ENCODE measurements around the gene VWA1.
"Not testable (repeated sequence)": the region's sequence is repeated elsewhere in the genome, so short reads cannot be mapped to it uniquely, and the experiment has no call there.

VWA1 gene

DNA sequence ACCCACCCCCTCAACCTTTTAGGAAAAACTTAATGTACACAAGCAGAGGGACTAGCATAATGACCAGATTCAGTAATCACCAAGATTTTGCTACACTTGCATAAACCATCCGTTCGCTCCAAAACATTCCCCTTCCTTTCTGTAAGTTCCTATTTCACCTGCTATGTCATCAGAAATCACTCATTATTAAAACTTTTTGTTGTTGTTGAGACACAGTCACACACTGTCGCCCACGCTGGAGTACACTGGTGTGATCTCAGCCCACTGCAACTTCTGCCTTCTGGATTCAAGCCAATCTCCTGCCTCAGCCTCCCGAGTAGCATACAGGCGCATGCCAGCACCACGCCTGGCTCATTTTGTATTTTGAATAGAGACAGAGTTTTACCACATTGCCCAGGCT lies 31.8 kb upstream of the VWA1 start:
- DNase-seq: no peak

DNA sequence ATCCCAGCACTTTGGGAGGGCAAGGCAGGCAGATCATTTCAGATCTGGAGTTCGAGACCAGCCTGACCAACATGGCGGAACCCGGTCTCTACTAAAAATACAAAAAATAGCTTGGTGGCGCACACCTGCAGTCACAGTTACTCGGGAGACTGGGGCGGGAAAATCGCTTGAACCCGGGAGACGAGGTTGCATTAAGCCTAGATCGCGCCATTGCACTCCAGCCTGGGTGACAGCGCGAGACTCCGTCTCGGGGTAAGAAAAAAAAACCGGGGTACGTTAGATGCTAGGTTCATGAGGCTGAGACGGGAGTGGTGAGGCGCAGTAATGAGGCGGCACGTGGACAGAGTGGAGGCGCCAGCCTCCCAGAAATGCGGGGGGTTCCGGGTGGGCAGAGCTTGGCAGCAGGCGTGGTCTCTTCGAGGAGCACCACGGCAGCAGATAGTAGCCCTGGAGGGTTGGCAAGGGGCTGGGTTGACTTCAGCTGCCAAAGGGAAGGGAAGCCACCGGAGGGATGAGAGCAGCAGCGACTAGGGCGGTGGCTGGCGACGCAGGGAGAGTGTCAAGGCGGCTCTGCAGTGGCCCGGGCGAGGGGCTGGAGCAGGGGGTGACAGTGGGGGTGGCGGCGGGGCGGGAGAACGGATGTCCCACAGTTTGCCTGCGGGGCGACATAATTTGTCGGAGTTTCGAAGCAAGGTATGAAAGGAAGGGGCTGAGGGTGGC lies 29.2 kb upstream of the VWA1 start:
- DNase-seq: no peak

DNA sequence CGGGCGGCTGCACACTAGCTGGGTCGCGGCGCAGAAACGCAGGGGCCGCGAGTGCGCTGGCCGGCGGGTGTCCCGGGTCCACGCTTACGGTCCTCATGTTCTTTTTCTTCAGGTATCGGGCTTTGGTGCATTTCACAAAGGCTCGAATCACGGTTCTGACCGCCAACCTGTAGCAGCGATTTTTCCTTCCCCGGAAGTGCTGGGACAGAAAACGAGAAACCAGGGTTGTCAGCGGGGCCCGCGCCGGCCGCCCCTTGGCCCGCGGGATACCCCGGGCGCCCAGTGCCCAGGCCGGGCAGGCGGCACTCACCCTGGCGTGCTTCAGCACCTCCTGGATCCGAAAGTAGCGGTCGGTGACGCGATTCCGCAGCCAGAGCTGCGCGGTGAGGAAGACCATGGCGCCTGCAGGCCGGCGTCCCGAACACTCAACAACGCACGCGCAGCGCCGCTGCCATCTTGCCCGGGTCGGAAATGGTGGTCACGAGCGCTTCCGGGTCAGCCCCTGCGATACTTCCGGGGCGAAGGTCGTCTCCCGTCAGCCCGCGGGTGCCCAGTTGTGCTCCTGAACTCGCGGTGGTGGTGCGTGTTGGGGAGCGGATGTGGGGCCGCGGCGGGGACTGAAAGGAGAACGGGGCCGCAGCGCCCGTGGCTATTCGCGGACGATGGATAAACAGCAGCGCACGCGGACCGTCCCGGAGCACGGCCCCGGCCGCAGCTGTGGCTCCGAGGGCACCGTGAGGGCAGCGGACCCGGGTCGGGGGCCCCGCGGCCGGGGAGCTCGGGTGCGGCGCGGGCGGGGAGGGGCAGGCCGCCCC lies 28.5 kb upstream of the VWA1 start, which contains the start of gene MRPL20:
Gene MRPL20, minus strand, starts transcription at position 473 of the 815 bp plus-strand sequence. Its CDS starts 76 bp downstream, at position 397.
- peak; percentile 85 to 91 for DNase-seq

DNA sequence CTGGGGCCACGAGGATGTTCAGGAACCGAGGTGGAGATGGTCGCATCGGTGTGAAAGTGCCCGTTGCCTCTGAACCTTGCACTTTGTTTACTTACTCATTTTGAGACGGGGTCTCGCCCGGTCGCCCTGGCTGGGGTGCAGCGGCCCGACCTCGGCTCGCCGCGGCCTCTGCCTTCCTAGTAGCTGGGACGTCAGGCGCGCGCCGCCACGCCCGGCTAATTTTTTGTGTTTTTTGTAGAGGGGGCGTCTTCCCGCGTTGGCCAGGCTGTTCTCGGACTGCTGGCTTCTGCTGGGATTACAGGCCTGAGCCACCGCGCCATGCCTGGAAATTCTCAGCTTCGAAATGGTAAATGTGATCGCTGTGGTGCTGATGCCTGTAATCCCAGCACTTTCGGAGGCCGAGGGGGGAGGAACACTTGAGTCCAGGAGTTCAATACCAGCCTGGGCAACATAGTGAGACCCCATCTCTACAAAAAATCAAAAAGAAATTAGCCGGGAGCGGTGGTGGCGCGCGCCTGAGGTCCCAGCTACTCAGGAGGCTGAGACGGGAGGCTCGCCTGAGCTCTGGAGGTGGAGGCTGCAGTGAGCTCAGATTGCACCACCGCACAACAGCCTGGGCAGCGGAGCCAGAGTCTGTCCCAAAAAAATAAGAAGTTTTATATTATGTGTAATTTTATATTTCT lies 27.7 kb upstream of the VWA1 start:
- DNase-seq: no peak

DNA sequence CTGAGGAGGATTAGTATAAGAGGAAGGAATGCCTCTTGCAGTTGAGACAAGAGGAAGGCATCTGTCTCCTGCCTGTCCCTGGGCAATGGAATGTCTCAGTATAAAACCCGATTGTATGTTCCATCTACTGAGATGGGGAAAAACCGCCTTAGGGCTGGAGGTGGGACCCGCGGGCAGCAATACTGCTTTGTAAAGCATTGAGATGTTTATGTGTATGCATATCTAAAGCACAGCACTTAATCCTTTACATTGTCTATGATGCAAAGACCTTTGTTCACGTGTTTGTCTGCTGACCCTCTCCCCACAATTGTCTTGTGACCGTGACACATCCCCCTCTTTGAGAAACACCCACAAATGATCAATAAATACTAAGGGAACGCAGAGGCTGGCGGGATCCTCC lies 25.3 kb upstream of the VWA1 start:
- not testable (repeated sequence) for DNase-seq

DNA sequence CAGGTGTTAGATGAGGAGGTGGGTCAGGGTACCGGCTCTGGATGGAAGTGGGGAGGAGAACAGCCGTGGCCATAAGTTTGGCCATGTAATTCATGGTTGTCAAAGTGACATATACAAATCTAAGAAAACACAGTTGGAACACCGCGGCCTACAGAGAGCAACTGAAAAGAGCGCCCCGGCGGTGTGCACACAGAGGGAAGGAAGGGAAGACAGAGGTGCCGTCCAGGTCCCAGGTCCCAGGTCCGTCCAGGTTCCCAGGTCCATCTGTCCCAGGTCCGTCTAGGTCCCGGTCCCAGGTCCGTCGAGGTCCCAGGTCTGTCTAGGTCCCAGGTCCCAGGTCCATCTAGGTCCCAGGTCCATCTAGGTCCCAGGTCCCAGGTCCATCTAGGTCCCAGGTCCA lies 23.9 kb upstream of the VWA1 start:
- DNase-seq: no peak

DNA sequence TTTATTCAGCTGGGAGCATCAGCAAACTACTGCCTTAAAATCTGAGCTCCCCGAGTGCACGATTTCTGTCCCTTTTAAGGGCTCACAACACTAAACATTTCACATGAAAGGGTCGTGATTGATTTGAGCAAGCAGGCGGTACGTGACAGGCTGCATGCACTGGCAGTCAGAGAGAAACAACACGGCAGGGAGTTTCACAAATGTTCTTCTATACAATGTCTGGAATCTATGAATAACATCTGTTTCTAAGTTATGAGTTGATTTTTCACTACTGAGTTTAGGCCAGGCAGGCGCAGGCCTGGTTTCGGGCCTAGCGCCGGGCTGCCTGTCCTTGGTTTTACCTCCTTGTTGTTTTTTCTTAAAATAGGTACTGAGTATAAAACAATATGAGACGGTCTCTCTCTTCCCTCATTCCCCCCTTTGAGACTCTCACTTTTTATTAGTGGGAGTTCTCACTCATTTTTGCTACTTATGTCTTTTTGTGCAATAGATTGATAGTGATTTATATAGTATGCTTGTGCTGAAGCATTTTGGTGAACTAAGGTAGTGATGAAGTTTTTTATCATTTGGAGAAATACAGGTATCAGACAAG lies 23.1 kb upstream of the VWA1 start:
- DNase-seq: not testable (repeated sequence)

DNA sequence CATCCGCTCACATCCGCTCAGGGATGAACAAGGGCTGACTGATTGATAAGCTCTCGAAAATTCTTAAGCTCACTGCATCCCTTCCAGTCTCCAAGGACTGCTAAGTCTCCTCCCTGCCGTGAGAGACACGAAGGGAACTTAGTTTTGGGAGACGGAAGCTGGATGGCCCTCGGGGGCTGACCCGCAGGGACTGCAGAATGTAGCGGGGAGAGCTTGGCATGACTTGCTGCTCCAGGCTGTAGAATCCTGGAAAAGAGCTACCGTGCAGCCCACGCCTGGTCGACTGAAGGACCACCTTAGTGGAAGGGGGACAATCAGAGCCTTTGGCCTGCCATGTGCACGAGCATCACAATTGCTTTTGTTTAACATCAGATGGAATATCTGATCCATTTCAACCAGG lies 19.7 kb upstream of the VWA1 start:
- no peak for DNase-seq

DNA sequence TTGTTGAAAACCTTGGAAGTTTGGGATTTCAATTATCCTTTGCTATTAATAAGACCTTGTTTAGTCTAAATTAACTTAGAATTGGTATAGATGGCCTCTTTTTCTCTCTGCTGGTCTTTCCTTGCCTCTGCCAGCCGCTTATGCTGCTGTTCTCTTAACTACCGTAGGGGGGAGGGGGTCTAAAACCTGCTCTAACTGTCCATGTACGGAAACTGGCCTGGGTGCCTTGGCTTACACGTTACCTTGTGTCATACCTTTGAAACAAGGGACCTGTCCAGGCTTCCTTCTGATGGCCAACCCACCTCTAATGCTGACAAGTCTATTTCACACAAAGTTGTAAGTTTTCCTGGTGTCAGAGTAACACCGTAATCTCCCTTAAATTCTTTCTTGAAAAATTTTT lies 18.1 kb upstream of the VWA1 start:
- not testable (repeated sequence) for DNase-seq

DNA sequence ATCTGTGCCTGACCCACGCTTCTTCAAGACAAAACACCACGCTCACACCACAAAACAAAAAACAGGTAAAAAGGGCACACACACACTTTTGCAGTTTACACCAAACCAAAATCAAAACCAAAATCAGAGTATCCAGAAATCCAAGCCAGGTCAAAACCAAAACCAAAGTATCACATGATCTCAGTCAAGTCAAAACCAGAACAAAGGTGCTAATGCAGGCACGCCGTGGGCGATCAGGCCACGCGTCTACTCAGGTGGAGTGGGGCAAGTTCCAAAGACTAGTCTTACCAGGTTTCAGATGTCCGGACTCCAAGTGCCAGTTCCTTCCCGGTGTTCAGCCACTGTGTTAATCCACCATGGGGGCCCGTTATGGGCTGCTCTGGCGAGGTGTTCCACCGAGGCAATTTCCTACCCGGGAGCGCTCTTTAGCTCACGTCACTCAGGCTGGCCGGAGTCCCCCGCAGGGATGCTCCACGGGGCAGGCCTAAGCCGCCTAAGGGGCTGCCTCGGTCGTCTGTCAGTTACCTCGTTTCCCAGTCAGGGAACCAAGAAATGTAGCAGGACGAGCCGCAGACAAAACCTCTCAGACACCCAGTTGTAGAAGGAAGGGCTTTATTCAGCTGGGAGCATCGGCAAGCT lies 17.5 kb upstream of the VWA1 start:
- DNase-seq: not testable (repeated sequence)

DNA sequence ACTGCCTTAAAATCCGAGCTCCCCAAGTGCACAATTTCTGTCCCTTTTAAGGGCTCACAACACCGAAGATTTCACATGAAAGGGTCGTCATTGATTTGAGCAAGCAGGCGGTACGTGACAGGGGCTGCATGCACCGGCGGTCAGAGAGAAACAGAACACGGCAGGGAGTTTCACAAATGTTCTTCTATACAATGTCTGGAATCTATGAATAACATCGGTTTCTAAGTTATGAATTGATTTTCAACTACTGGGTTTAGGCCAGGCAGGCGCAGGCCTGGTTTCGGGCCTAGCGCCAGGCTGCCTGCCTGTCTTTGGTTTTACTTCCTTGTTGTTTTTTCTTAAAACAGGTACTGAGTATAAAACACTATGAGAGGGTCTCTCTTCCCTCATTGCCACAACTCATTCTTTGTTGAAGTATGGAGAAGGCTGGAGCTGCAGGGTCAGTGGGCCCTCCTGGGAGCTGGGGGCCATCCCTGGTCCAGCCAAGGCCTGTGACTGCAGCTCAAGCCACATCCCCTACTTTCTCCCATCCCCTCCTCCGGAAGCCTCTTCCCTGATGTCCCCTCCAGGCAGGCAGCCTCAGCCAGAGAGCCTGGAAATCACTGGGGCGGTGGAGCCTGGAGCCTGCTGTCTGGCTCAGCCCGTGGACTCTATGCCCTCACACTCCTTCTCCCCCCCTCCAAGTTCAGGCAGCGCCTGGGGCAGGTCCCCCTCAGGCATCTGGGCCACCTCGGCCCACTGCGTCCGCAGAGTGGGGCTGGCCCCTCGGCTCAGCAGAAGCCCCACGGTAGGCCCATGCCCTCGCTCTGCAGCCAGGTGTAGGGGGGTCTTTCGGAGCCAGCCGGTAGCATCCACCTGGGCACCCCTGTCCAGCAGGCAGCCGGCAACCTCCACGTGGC lies 16.8 kb upstream of the VWA1 start:
- no peak for DNase-seq

DNA sequence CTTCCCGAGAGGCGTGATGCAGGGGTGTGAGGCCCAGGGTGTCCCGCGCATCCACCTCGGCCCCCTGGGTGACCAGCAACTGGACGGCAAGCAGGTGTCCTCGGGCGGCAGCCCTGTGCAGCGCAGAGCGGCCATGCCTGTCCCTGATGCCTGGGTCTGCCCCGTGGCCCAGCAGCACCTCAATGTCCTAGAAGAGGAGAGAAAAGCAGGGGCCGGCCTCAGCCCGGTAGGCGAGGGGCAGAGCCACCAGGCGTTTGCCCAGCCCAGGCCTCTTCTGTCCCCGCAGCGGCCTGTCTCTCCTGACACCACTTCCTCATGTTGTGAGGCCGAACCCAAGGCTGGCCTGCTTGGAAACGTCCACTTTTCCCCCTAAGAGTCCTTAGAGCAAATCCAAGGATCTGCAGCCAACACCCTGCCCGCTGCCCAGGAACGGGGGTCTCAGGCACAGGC lies 16.1 kb upstream of the VWA1 start:
- DNase-seq: no peak

DNA sequence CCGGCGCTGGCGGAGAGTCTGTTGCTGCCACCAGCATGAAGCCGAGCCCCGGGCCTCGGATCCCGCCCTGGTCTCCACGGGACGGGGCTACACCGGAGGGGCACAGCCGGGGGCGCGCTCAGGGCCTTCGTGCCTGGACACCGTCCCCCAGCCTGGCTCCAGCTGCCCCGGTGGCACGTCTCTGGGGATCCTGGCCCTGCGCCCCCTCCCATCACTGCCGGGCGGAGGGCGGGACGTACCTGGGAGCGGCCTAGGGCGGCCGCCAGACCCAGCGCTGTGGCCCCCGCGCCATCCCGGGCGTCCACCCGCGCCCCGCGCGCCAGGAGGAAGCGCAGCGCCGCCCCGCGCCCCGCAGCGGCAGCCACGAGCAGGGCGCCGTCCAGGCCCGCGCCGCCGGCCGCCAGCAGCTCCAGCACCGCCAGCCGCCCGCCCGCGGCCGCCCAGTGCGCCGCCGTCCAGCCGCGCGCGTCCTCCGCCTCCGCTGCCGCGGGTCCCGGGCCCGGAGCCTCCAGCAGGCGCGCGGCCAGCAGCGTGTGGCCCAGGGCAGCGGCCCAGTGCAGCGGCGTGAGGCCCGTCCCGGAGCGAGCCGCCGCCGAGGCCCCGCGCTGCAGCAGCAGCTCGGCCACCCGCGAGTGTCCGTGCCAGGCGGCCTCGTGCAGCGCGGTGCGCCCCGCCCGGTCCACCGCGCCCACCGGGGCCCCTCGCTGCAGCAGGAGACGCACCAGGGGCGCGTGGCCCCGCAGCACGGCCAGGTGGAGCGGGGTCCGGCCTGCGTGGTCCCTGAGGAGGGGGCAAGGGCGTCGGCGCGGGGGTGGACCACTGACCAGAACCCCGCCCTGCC lies 15.5 kb upstream of the VWA1 start:
- DNase-seq: no peak

DNA sequence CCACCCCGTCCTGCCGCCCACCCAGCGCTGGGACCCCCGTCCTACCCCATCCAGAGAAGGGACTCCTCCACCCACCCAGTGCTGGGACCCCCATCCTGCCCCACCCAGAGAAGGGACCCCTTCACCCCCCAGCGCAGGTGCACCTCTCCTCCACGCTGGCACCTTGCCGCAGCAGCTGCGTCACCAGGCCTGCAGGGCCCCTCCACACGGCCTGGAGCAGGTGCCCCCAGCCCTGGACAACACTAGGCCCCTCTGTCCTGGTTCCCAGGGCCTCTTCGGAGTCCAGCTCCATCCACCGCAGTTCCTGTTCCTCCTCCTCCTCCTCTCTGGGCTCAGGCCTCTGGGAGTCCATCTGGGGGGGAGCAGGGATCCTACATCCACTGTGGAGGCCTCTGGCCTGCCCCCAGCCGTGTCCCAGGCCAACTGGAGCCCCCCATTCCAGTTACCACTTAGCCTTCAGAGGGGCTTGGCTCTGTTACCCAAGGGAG lies 14.8 kb upstream of the VWA1 start:
- no peak for DNase-seq

DNA sequence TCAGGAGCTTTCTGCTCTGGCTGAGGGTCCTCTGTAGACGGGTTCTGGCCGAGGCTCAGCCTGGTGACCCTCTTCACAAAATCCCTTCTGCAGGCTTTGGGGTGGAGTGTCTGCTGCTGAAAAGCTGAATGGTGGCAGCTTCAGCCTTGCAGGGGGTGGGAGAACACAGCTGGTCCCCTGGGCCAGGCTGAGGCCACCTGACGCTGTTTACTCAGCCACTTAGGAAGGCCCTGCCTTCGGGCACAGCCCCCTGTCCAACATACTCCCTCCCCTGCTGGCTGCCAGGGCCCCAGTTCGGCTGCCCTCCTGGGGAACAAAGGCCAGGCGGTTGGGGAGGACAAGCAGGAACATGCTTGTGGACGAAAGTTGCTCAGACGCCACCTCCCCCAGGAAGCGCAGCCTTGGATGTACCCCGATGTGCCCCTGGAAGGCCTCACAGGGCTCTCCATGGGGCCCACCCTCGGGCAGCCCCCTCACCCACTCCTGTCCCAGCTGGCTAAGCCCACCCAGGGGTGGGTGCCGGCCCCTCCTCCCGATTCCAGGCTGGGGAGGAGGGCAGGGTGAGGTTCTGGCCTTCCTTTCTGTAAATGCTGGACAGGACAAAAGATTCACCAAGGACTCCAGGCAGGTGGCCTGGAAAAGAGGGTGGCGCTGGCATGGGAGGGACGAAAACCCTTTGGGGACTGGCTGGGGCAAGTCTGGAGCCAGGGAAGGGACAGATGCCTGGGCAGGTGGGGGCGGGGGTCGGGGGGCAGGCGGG lies 14.2 kb upstream of the VWA1 start, which contains the start of gene ANKRD65:
Gene ANKRD65, minus strand, starts transcription at position 130 of the 760 bp plus-strand sequence. CDS start 271 bp downstream, outside the sequence.
- peak; percentile 79 to 88 for DNase-seq

DNA sequence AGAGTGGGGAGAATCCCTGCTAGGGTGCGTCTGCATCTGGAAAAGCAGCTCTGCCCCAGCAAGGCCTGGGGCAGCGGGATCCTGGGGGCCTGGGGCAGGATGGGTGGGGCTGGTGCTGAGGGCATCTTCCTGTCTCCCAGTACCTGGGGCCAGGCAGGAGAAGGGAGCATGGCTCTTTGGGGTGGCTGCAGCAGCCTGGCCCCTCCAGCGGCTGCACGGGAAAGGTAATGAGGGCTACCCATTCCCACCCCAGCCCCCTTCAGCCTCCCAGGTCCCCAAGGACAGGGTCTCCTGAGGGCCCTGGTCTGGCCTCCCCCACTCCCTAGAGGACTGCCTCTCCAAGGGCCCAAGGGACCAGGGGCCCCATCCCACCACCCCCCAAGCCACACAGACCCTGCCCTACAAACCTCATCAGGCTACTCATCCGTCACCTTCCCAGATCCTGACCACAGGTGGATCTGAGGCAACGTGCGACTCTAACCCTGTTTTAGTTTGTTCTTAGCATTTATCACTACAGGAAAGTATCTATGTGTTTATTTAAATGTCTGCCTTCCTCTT lies 13.5 kb upstream of the VWA1 start:
- no peak for DNase-seq

DNA sequence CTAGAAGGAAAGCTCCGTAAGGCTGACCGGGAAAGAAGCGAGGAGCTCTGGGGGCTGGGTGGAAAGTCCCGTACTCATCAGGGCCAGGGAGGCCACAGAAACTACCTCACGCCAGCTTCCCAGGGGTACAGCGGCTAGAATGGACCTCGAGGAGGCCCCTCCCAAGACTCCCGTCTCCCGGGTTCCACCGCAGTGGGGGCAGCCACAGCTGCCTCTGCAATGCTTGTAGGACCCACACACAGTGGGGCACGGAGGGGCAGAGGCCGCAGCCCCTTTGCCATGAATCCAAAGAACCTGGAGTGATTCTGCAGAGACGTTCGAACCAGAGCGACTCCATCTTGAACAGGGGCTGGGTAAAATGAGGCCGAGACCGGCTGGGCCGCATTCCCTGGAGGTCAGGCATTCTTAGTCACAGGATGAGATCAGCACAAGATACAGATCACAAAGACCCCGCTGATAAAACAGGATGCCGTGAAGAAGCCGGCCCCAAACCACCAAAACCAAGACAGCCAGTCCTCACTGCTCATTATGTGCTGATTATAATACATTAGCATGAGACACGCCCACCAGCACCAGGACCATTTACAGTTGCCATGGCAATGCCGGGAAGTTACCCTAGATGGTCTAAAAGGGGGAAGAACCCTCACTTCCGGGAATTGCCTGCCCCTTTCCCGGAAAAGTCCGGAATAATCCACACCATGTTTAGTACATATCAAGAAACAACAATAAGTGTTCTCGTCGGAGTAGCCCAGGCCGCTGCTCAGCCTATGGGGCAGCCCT lies 12.8 kb upstream of the VWA1 start:
- DNase-seq: no peak

DNA sequence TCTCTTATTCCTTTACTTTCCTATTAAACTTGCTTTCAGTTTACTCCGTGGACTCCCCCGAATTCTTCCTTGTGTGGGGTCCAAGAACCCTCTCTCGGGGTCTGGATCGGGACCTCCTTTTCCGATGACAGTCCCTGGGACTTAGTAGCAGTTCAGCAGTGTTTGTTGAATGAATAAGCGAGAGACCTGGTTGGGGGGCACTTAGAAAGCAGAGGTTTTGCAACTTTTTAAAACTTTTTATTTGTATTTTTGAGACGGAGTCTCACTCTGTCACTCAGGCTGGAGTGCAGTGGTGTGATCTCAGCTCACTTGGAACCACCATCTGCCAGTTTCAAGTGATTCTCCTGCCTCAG lies 12.3 kb upstream of the VWA1 start:
- DNase-seq: no peak
